Activated CD4-positive, alpha-beta T cell treated with anti-CD3 and anti-CD28 coated beads, Interleukin-2, amount 10 ng/mL, durations not matched to agents 24 days and 14 days (primary cell): ENCODE data around the gene ADPRHL1. TPM values are rescaled to one million over a fixed set of nuclear protein-coding genes. Genes with fewer than 3 reads are reported as not detected.

Experiments
- DNase-seq: peaks from one replicate; pipeline ENCODE4 v3.0.0; 2022
- H3K27ac Mint-ChIP-seq: one replicate; pipeline ENCODE4 v1.8.0; 2022; ENCODE audit warnings: mild to moderate bottlenecking, mixed read lengths
- H3K27me3 Mint-ChIP-seq: one replicate; pipeline ENCODE4 v1.8.0; 2022; ENCODE audit warnings: mixed read lengths
- H3K36me3 Mint-ChIP-seq: one replicate; pipeline ENCODE4 v1.8.0; 2022; ENCODE audit warnings: low read depth, mild to moderate bottlenecking, mixed read lengths
- H3K4me1 Mint-ChIP-seq: one replicate; pipeline ENCODE4 v1.8.0; 2021; ENCODE audit warnings: mixed read lengths
- H3K4me3 Mint-ChIP-seq: one replicate; pipeline ENCODE4 v1.8.0; 2022; ENCODE audit warnings: mild to moderate bottlenecking, moderate library complexity, mixed read lengths
- H3K9me3 Mint-ChIP-seq: one replicate; pipeline ENCODE4 v1.8.0; 2021; ENCODE audit warnings: mixed read lengths
- intact Hi-C: fragments of 100-400 bp; cut with micrococcal nuclease; formaldehyde crosslinking; loops from one replicate; pipeline ENCODE4 v1.15.1; 2023
- total RNA-seq: library from RNA; stranded (reverse); gene quantifications from 2 replicates; pipeline ENCODE4 v1.2.3, GENCODE V29; 2022

ADPRHL1 gene
- total RNA-seq, 1 donor from 2014 or later = 0.86 TPM

- intact Hi-C loops = no loop called here
Measured at GRCh38 chr13:113429608-113429985, 23.7 kb downstream of the ADPRHL1 start.

GRCh38 chr13:113428871-113429607, 24.2 kb downstream of the ADPRHL1 start:
- no peak for DNase-seq
- Mint-ChIP-seq H3K4me3 (no peak overlapping the region), H3K4me1 (no peaks in the 10 kb centered on the region), H3K27me3 (no peaks in the 10 kb centered on the region), H3K36me3 (no peaks in the 10 kb centered on the region), H3K9me3 (no peaks in the 10 kb centered on the region), H3K27ac (no peak overlapping the region)
- intact Hi-C loops = no loop called here

More at GRCh38 chr13:113429608-113429985, 23.7 kb downstream of the ADPRHL1 start:
- no peak for DNase-seq
- H3K36me3 Mint-ChIP-seq = no peaks in the 10 kb centered on the region
- no peak overlapping the region for H3K4me3 Mint-ChIP-seq
- H3K4me1 Mint-ChIP-seq = no peaks in the 10 kb centered on the region
- no peaks in the 10 kb centered on the region for H3K9me3 Mint-ChIP-seq
- H3K27me3 Mint-ChIP-seq = no peaks in the 10 kb centered on the region
- H3K27ac Mint-ChIP-seq = no peak overlapping the region

- no peaks in the 10 kb centered on the region for H3K4me1 Mint-ChIP-seq
- no peak for DNase-seq
- no peaks in the 10 kb centered on the region for H3K36me3 Mint-ChIP-seq
- no peak overlapping the region for H3K4me3 Mint-ChIP-seq
- intact Hi-C loops = no loop called here
- H3K27me3 Mint-ChIP-seq = no peaks in the 10 kb centered on the region
- no peak overlapping the region for H3K27ac Mint-ChIP-seq
- H3K9me3 Mint-ChIP-seq = no peaks in the 10 kb centered on the region
Measured at GRCh38 chr13:113428469-113428865, 24.8 kb downstream of the ADPRHL1 start.

GRCh38 chr13:113427562-113428468, 25.5 kb downstream of the ADPRHL1 start:
- no peak overlapping the region for H3K27ac Mint-ChIP-seq
- no peaks in the 10 kb centered on the region for H3K4me1 Mint-ChIP-seq
- no peaks in the 10 kb centered on the region for H3K36me3 Mint-ChIP-seq
- H3K9me3 Mint-ChIP-seq = no peaks in the 10 kb centered on the region
- no peaks in the 10 kb centered on the region for H3K27me3 Mint-ChIP-seq
- no peak overlapping the region for H3K4me3 Mint-ChIP-seq
- intact Hi-C loops = no loop called here
- DNase-seq = no peak

- Mint-ChIP-seq H3K4me3 (no peak overlapping the region), H3K9me3 (no peaks in the 10 kb centered on the region), H3K36me3 (no peaks in the 10 kb centered on the region), H3K4me1 (no peaks in the 10 kb centered on the region), H3K27me3 (no peaks in the 10 kb centered on the region), H3K27ac (no peak overlapping the region)
- DNase-seq = no peak
- intact Hi-C loops = no loop called here
Measured at GRCh38 chr13:113426591-113426986, 26.7 kb downstream of the ADPRHL1 start.

- no peak for DNase-seq
- Mint-ChIP-seq H3K27me3 (no peaks in the 10 kb centered on the region), H3K4me1 (no peaks in the 10 kb centered on the region), H3K9me3 (no peaks in the 10 kb centered on the region), H3K27ac (no peak overlapping the region), H3K4me3 (no peak overlapping the region), H3K36me3 (no peaks in the 10 kb centered on the region)
- intact Hi-C loops = no loop called here
Measured at GRCh38 chr13:113425941-113426590, 27.2 kb downstream of the ADPRHL1 start.

- intact Hi-C loops = no loop called here
- H3K27ac Mint-ChIP-seq = no peak overlapping the region
- H3K4me3 Mint-ChIP-seq = no peak overlapping the region
- no peaks in the 10 kb centered on the region for H3K27me3 Mint-ChIP-seq
- H3K36me3 Mint-ChIP-seq = no peaks in the 10 kb centered on the region
- no peak for DNase-seq
- no peaks in the 10 kb centered on the region for H3K9me3 Mint-ChIP-seq
- H3K4me1 Mint-ChIP-seq = no peaks in the 10 kb centered on the region
Measured at GRCh38 chr13:113423520-113424163, 29.6 kb downstream of the ADPRHL1 start.

GRCh38 chr13:113422807-113423519, 30.3 kb downstream of the ADPRHL1 start:
- intact Hi-C loops = no loop called here
- Mint-ChIP-seq H3K9me3 (no peaks in the 10 kb centered on the region), H3K36me3 (no peaks in the 10 kb centered on the region)

GRCh38 chr13:113421673-113422270, 31.5 kb downstream of the ADPRHL1 start:
- Mint-ChIP-seq H3K27ac (no peak overlapping the region), H3K36me3 (no peaks in the 10 kb centered on the region), H3K9me3 (no peaks in the 10 kb centered on the region), H3K4me1 (no peaks in the 10 kb centered on the region), H3K27me3 (no peaks in the 10 kb centered on the region), H3K4me3 (no peak overlapping the region)
- DNase-seq = no peak
- intact Hi-C loops = no loop called here

More at GRCh38 chr13:113422807-113423519, 30.3 kb downstream of the ADPRHL1 start:
- Mint-ChIP-seq H3K27me3 (no peaks in the 10 kb centered on the region), H3K4me1 (no peaks in the 10 kb centered on the region), H3K4me3 (no peak overlapping the region), H3K27ac (no peak overlapping the region)
- DNase-seq = no peak

- intact Hi-C loops = no loop called here
- H3K27me3 Mint-ChIP-seq = no peaks in the 10 kb centered on the region
- no peaks in the 10 kb centered on the region for H3K36me3 Mint-ChIP-seq
- no peak overlapping the region for H3K27ac Mint-ChIP-seq
- DNase-seq = no peak
- no peak overlapping the region for H3K4me3 Mint-ChIP-seq
- H3K9me3 Mint-ChIP-seq = no peaks in the 10 kb centered on the region
- H3K4me1 Mint-ChIP-seq = no peaks in the 10 kb centered on the region
Measured at GRCh38 chr13:113420833-113421600, 32.3 kb downstream of the ADPRHL1 start.

- no peak for DNase-seq
- Mint-ChIP-seq H3K9me3 (no peaks in the 10 kb centered on the region), H3K4me1 (no peaks in the 10 kb centered on the region), H3K27me3 (no peaks in the 10 kb centered on the region), H3K27ac (no peak overlapping the region), H3K36me3 (no peaks in the 10 kb centered on the region), H3K4me3 (no peak overlapping the region)
- intact Hi-C loops = no loop called here
Measured at GRCh38 chr13:113420232-113420631, 33.1 kb downstream of the ADPRHL1 start.

GRCh38 chr13:113419531-113420193, 33.6 kb downstream of the ADPRHL1 start:
- no peak overlapping the region for H3K27ac Mint-ChIP-seq
- intact Hi-C loops = no loop called here
- no peaks in the 10 kb centered on the region for H3K9me3 Mint-ChIP-seq
- H3K4me1 Mint-ChIP-seq = no peaks in the 10 kb centered on the region
- H3K36me3 Mint-ChIP-seq = no peaks in the 10 kb centered on the region
- no peaks in the 10 kb centered on the region for H3K27me3 Mint-ChIP-seq
- H3K4me3 Mint-ChIP-seq = no peak overlapping the region
- no peak for DNase-seq
